ENCODE measurements around the gene CIDEC. TPM values are rescaled to one million over a fixed set of nuclear protein-coding genes. Genes with fewer than 3 reads are reported as not detected.
"Not testable (repeated sequence)": the region's sequence is repeated elsewhere in the genome, so short reads cannot be mapped to it uniquely, and the experiment has no call there.

The CIDEC gene
- polyA plus RNA-seq, 1 donor from 2014 or later = not detected

DNA sequence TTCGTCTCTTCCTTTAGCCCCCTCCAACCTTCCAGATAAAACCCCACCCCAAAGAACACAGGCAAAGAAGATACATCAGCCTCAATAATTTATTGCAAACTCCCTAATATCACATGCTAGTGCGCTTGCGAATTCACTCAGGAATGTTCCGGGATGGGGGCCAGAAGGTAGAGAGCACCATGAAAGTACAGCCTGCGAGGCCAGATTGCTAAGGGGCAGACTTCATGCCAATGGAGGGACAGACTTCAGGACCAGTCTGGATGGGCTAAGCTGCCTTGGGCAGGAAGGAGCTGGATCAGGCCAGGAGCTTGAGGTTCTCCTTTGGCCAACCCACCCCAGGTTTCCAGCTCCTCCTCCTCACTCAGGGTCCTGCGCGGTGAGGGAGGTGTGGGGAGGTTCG lies 13.4 kb downstream of the CIDEC start:
- Histone ChIP-seq H2AFZ (ENCODE audit: low read depth, low read length) (no peak overlapping the region), H3K79me2 (replicated peaks; ENCODE audit: insufficient read depth, low read length) (no peaks in the 10 kb centered on the region), H3K27ac (ENCODE audit: low read length) (no peak overlapping the region), H3K4me3 (ENCODE audit: low read length) (no peak overlapping the region), H3K36me3 (ENCODE audit: insufficient read depth, low read length) (no peaks in the 10 kb centered on the region), H3K27me3 (ENCODE audit: insufficient read depth, low read depth, low read length) (no peaks in the 10 kb centered on the region), H3F3A (ENCODE audit: insufficient read depth, low read length, poor library complexity, severe bottlenecking) (no peaks in the 10 kb centered on the region), H3K9me2 (ENCODE audit: insufficient read depth, low read length) (no peaks in the 10 kb centered on the region), H3K4me2 (ENCODE audit: low read length) (no peak overlapping the region), H3K9me3 (ENCODE audit: low read length) (no peaks in the 10 kb centered on the region), H4K20me1 (ENCODE audit: insufficient read depth) (no peaks in the 10 kb centered on the region), H3K9ac (ENCODE audit: low read length) (no peak overlapping the region)
- TF ChIP-seq EZH2 (IDR thresholded peaks at IDR 0.05; ENCODE audit: borderline replicate concordance, insufficient read depth, low read length, poor library complexity, severe bottlenecking) (no peak), TAF1 (IDR thresholded peaks at IDR 0.05; ENCODE audit: low read depth) (no peak), EP300 (conservative IDR thresholded peaks at IDR 0.05; ENCODE audit: poor library complexity, severe bottlenecking) (no peak), MXI1 (conservative IDR thresholded peaks at IDR 0.05; ENCODE audit: poor library complexity, severe bottlenecking) (no peak), REST (IDR thresholded peaks at IDR 0.05; ENCODE audit: borderline replicate concordance) (no peak), POLR2AphosphoS5 (IDR thresholded peaks at IDR 0.05) (no peak), SMC3 (conservative IDR thresholded peaks at IDR 0.05; ENCODE audit: poor library complexity) (no peak), RAD21 (conservative IDR thresholded peaks at IDR 0.05) (no peak)
- TF ChIP-seq, protein P1, sequence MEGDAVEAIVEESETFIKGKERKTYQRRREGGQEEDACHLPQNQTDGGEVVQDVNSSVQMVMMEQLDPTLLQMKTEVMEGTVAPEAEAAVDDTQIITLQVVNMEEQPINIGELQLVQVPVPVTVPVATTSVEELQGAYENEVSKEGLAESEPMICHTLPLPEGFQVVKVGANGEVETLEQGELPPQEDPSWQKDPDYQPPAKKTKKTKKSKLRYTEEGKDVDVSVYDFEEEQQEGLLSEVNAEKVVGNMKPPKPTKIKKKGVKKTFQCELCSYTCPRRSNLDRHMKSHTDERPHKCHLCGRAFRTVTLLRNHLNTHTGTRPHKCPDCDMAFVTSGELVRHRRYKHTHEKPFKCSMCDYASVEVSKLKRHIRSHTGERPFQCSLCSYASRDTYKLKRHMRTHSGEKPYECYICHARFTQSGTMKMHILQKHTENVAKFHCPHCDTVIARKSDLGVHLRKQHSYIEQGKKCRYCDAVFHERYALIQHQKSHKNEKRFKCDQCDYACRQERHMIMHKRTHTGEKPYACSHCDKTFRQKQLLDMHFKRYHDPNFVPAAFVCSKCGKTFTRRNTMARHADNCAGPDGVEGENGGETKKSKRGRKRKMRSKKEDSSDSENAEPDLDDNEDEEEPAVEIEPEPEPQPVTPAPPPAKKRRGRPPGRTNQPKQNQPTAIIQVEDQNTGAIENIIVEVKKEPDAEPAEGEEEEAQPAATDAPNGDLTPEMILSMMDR (IDR thresholded peaks at IDR 0.05; ENCODE audit: poor library complexity, severe bottlenecking) = no peak

DNA sequence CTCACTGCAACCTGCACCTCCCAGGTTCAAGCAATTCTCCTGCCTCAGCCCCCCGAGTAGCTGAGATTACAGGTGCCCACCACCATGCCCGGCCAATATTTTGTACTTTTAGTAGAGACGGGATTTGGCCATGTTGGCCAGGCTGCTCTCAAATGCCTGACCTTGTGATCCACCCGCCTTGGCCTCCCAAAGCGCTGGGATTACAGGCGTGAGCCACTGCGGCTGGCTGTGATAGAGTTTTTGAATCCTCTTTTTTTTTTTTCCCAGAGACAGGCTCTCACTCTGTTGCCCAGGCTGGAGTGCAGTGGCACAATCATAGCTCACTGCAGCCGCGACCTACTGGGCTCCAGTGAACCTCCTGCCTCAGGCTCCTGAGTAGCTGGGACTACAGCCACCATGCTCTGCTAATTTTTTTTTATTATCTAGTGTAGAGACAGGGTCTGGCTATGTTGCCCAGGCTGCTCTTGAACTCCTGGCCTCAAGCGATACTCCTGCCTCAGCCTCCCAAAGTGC lies 14.9 kb downstream of the CIDEC start:
- not testable (repeated sequence) for H3K9me2 ChIP-seq (ENCODE audit: insufficient read depth, low read length); H3K9ac ChIP-seq (ENCODE audit: low read length); H4K20me1 ChIP-seq (ENCODE audit: insufficient read depth); H3K9me3 ChIP-seq (ENCODE audit: low read length); H2AFZ ChIP-seq (ENCODE audit: low read depth, low read length); H3K79me2 ChIP-seq (replicated peaks; ENCODE audit: insufficient read depth, low read length); H3K4me2 ChIP-seq (ENCODE audit: low read length); H3K27ac ChIP-seq (ENCODE audit: low read length); H3K4me3 ChIP-seq (ENCODE audit: low read length); H3K27me3 ChIP-seq (ENCODE audit: insufficient read depth, low read depth, low read length); H3K36me3 ChIP-seq (ENCODE audit: insufficient read depth, low read length); H3F3A ChIP-seq (ENCODE audit: insufficient read depth, low read length, poor library complexity, severe bottlenecking)
